Colon (tissue), 2 donors: ENCODE measurements around the gene GRID2.

Source experiments
- FAIRE-seq: peaks from 2 replicates; lab custom pipeline; 2012; peaks lifted over from hg19 to GRCh38; lab: Jason Lieb, UNC
- donor health status: control.
- donor health status: control.

GRID2 gene

GRCh38 chr4:93814722-93815121 is 1511.0 kb downstream of the GRID2 start:
- no peak for FAIRE-seq
